Retinal pigment epithelial cell (primary cell): ENCODE results near the gene PARPBP.
"Not testable (repeated sequence)": the region's sequence is repeated elsewhere in the genome, so short reads cannot be mapped to it uniquely, and the experiment has no call there.

Experiments
- DNase-seq: peaks from one replicate; pipeline ENCODE4 v3.0.0-alpha.2; 2010; ENCODE audit warnings: low read depth
- H3K4me3 ChIP-seq: 2 replicates; pipeline ENCODE4 v1.5.1; 2011; ENCODE audit warnings: mild to moderate bottlenecking, low read length, control low read depth, moderate library complexity
- TF ChIP-seq, protein P1 (sequence below): conservative IDR thresholded peaks from 2 replicates; pipeline ENCODE4 v1.5.1; 2011; ENCODE audit warnings: low read depth, low read length, control low read depth, inconsistent platforms

The PARPBP gene

DNA sequence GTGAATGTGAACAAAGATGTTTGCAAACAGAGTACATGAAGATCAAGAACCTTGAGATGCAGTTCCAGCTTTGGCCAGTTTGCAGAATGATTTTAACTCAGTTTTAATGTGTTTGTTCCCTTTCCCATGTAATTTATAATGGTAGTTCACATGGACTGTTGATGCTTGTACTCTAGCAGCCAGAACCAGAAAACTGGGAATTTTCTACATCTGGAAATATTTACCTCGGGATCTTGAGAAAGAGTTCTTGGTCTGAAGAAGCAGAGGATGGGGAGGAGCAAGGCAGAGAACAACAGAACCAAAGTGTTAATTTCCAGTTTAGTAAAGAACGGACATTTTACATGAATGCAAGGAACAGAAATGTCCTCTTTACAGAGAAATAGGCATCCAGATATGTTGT lies 114.6 kb downstream of the PARPBP start:
- TF ChIP-seq, protein P1, sequence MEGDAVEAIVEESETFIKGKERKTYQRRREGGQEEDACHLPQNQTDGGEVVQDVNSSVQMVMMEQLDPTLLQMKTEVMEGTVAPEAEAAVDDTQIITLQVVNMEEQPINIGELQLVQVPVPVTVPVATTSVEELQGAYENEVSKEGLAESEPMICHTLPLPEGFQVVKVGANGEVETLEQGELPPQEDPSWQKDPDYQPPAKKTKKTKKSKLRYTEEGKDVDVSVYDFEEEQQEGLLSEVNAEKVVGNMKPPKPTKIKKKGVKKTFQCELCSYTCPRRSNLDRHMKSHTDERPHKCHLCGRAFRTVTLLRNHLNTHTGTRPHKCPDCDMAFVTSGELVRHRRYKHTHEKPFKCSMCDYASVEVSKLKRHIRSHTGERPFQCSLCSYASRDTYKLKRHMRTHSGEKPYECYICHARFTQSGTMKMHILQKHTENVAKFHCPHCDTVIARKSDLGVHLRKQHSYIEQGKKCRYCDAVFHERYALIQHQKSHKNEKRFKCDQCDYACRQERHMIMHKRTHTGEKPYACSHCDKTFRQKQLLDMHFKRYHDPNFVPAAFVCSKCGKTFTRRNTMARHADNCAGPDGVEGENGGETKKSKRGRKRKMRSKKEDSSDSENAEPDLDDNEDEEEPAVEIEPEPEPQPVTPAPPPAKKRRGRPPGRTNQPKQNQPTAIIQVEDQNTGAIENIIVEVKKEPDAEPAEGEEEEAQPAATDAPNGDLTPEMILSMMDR: no peak
- DNase-seq: no peak
- H3K4me3 ChIP-seq: no peak overlapping the region

DNA sequence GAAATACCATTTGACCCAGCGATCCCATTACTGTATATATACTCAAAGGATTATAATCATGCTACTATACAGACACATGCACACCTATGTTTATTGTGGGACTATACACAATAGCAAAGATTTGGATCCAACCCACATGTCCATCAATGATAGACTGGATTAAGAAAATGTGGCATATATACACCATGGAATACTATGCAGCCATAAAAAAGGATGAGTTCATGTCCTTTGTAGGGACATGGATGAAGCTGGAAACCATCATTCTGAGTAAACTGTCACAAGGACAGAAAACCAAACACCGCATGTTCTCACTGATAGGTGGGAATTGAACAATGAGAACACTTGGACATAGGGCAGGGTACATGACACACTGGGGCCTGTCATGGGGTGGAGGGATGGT lies 120.9 kb downstream of the PARPBP start:
- not testable (repeated sequence) for DNase-seq, H3K4me3 ChIP-seq
